GDM1 (cell line): ENCODE results near the gene CFAP69.
"Not testable (repeated sequence)": the region's sequence is repeated elsewhere in the genome, so short reads cannot be mapped to it uniquely, and the experiment has no call there.

Experiments used
- DNase-seq: peaks from one replicate; lab custom pipeline; 2025; lab: John Stamatoyannopoulos, UW

The CFAP69 gene

GRCh38 chr7:90231304-90231703, 13.7 kb upstream of the CFAP69 start:
- DNase-seq: no peak

- no peak for DNase-seq
Measured at GRCh38 chr7:90232430-90232829, 12.5 kb upstream of the CFAP69 start.

GRCh38 chr7:90233569-90233968, 11.4 kb upstream of the CFAP69 start:
- DNase-seq: no peak

- DNase-seq: no peak
Measured at GRCh38 chr7:90236721-90237289, 8.2 kb upstream of the CFAP69 start.

GRCh38 chr7:90238022-90238421, 7.0 kb upstream of the CFAP69 start:
- DNase-seq: no peak

- no peak for DNase-seq
Measured at GRCh38 chr7:90238583-90238982, 6.4 kb upstream of the CFAP69 start.

GRCh38 chr7:90239050-90239449, 5.9 kb upstream of the CFAP69 start:
- DNase-seq: no peak

GRCh38 chr7:90239625-90240228, 5.2 kb upstream of the CFAP69 start:
- DNase-seq: no peak

- DNase-seq: no peak
Measured at GRCh38 chr7:90242369-90243168, 2.4 kb upstream of the CFAP69 start.

- DNase-seq: no peak
Measured at GRCh38 chr7:90243556-90243955, 1.4 kb upstream of the CFAP69 start.

- no peak for DNase-seq
Measured at GRCh38 chr7:90244565-90244908, 437 bp upstream of the CFAP69 start.

- DNase-seq: no peak
Measured at GRCh38 chr7:90246171-90246570, 1.2 kb downstream of the CFAP69 start.

GRCh38 chr7:90248706-90249105, 3.7 kb downstream of the CFAP69 start:
- no peak for DNase-seq

GRCh38 chr7:90250601-90251303, 5.8 kb downstream of the CFAP69 start:
- DNase-seq: no peak

GRCh38 chr7:90251304-90251635, 6.3 kb downstream of the CFAP69 start:
- DNase-seq: no peak

GRCh38 chr7:90256011-90256410, 11.0 kb downstream of the CFAP69 start:
- not testable (repeated sequence) for DNase-seq

GRCh38 chr7:90256778-90257177, 11.8 kb downstream of the CFAP69 start:
- DNase-seq: no peak

GRCh38 chr7:90261441-90261840, 16.5 kb downstream of the CFAP69 start:
- DNase-seq: no peak

- no peak for DNase-seq
Measured at GRCh38 chr7:90262438-90262837, 17.5 kb downstream of the CFAP69 start.

- DNase-seq: no peak
Measured at GRCh38 chr7:90266808-90267207, 21.8 kb downstream of the CFAP69 start.

GRCh38 chr7:90267263-90267858, 22.4 kb downstream of the CFAP69 start:
- no peak for DNase-seq

GRCh38 chr7:90269163-90269562, 24.2 kb downstream of the CFAP69 start:
- no peak for DNase-seq
